GM19468 (cell line): Measurements from ENCODE around the gene MX2.
"Not testable (repeated sequence)": the region's sequence is repeated elsewhere in the genome, so short reads cannot be mapped to it uniquely, and the experiment has no call there.

Experiments
- ATAC-seq: cut with Tn5 transposase; IDR thresholded peaks from one replicate; pipeline ENCODE4 v1.9.1; 2021; ENCODE audit warnings: mild to moderate bottlenecking, moderate library complexity, moderate number of reproducible peaks; ENCODE audit not compliant: unreplicated experiment; ENCODE audit errors: extremely low read depth

The MX2 gene

GRCh38 chr21:41337515-41337914, 24.3 kb upstream of the MX2 start:
- no peak for ATAC-seq

- ATAC-seq: no peak
These were observed 23.4 kb upstream of the MX2 start for GRCh38 chr21:41338455-41338854.

GRCh38 chr21:41342035-41342434, 19.8 kb upstream of the MX2 start:
- ATAC-seq: no peak

GRCh38 chr21:41344146-41344545, 17.7 kb upstream of the MX2 start:
- no peak for ATAC-seq

GRCh38 chr21:41345356-41345755, 16.5 kb upstream of the MX2 start:
- ATAC-seq: no peak

- no peak for ATAC-seq
These were observed 15.7 kb upstream of the MX2 start for GRCh38 chr21:41345934-41346685.

- ATAC-seq: no peak
These were observed 15.1 kb upstream of the MX2 start for GRCh38 chr21:41346758-41347157.

GRCh38 chr21:41348434-41348833, 13.4 kb upstream of the MX2 start:
- ATAC-seq: no peak

GRCh38 chr21:41349126-41349525, 12.7 kb upstream of the MX2 start:
- no peak for ATAC-seq

- no peak for ATAC-seq
These were observed 12.0 kb upstream of the MX2 start for GRCh38 chr21:41349619-41350390.

- ATAC-seq: no peak
These were observed 11.2 kb upstream of the MX2 start for GRCh38 chr21:41350436-41351155.

- ATAC-seq: no peak
These were observed 4.3 kb upstream of the MX2 start for GRCh38 chr21:41357546-41357945.

- no peak for ATAC-seq
These were observed 3.3 kb upstream of the MX2 start for GRCh38 chr21:41358193-41359166.

- no peak for ATAC-seq
These were observed 2.5 kb upstream of the MX2 start for GRCh38 chr21:41359286-41359685.

GRCh38 chr21:41359754-41360071, 2.1 kb upstream of the MX2 start:
- ATAC-seq: not testable (repeated sequence)

- ATAC-seq: no peak
These were observed 1.6 kb upstream of the MX2 start for GRCh38 chr21:41360072-41360821.

GRCh38 chr21:41361053-41361785, 608 bp upstream of the MX2 start:
- no peak for ATAC-seq

GRCh38 chr21:41362605-41363369, 960 bp downstream of the MX2 start:
- no peak for ATAC-seq
